ENCODE results near the gene PMEPA1. TPM values are rescaled to one million over a fixed set of nuclear protein-coding genes. Genes with fewer than 3 reads are reported as not detected.

Gene PMEPA1
- total and polyA plus RNA-seq, 4 donors = 0.61 to 1.5 (median 1.1) TPM

DNA sequence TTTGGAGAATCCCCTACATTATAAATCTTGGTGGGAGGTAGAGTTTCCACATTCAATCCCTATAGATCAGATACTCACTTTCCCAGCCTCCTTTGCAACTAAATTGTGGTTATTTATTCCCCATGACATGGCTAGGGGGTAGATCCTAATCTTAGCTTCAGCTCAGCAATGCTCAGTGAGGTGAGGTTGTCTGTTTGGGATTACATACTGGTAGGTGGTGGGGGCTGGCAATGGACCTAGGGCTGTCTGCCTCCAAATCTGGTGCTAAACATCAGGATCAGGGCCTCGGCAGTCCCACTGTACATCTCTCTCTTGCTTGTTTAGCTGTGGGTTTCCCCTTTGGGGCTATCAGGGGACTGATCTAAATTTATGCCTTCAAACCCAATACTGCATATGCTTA lies 45.8 kb upstream of the PMEPA1 start:
- Histone ChIP-seq H3K4me1 (ENCODE audit: control insufficient read depth in 4 of 4, insufficient read depth in 4 of 4, low read length in 3 of 4) (no peaks in the 10 kb centered on the region), H3K9me3 (ENCODE audit: control insufficient read depth in 4 of 4, low read length in 3 of 4) (peaks cover 3 to 14% (median 3%) of the 10 kb centered on the region in 4 donors), H3K4me3 (ENCODE audit: low read depth in 1 of 3, low read length in 3 of 3) (no peak overlapping the region), H3K27me3 (ENCODE audit: control insufficient read depth in 4 of 4, insufficient read depth in 4 of 4, low read length in 3 of 4) (no peaks in the 10 kb centered on the region), H3K36me3 (ENCODE audit: control insufficient read depth in 4 of 4, insufficient read depth in 3 of 4, low read depth in 1 of 4, low read length in 3 of 4) (no peaks in the 10 kb centered on the region), H3K9ac (ENCODE audit: low read depth in 1 of 2, low read length in 2 of 2) (no peak overlapping the region), H3K27ac (ENCODE audit: low read depth in 1 of 2, low read length in 2 of 2) (no peak overlapping the region)
- WGBS = 66% methylated on average over 1 of the region's 1 CpG
- TF ChIP-seq YY1 (IDR thresholded peaks at IDR 0.05) (no peak), NR2F2 (IDR thresholded peaks at IDR 0.05) (no peak), JUND (IDR thresholded peaks at IDR 0.05) (no peak), RXRA (IDR thresholded peaks at IDR 0.05) (no peak), TAF1 (conservative IDR thresholded peaks at IDR 0.05) (no peak), RAD21 (IDR thresholded peaks at IDR 0.05) (no peak), SP1 (IDR thresholded peaks at IDR 0.05) (no peak), GABPA (IDR thresholded peaks at IDR 0.05 in 1 of 2, conservative IDR thresholded peaks at IDR 0.05 in 1 of 2) (no peak)
- TF ChIP-seq, protein P1, sequence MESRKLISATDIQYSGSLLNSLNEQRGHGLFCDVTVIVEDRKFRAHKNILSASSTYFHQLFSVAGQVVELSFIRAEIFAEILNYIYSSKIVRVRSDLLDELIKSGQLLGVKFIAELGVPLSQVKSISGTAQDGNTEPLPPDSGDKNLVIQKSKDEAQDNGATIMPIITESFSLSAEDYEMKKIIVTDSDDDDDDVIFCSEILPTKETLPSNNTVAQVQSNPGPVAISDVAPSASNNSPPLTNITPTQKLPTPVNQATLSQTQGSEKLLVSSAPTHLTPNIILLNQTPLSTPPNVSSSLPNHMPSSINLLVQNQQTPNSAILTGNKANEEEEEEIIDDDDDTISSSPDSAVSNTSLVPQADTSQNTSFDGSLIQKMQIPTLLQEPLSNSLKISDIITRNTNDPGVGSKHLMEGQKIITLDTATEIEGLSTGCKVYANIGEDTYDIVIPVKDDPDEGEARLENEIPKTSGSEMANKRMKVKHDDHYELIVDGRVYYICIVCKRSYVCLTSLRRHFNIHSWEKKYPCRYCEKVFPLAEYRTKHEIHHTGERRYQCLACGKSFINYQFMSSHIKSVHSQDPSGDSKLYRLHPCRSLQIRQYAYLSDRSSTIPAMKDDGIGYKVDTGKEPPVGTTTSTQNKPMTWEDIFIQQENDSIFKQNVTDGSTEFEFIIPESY (IDR thresholded peaks at IDR 0.05) = no peak
- TF ChIP-seq, protein P2, sequence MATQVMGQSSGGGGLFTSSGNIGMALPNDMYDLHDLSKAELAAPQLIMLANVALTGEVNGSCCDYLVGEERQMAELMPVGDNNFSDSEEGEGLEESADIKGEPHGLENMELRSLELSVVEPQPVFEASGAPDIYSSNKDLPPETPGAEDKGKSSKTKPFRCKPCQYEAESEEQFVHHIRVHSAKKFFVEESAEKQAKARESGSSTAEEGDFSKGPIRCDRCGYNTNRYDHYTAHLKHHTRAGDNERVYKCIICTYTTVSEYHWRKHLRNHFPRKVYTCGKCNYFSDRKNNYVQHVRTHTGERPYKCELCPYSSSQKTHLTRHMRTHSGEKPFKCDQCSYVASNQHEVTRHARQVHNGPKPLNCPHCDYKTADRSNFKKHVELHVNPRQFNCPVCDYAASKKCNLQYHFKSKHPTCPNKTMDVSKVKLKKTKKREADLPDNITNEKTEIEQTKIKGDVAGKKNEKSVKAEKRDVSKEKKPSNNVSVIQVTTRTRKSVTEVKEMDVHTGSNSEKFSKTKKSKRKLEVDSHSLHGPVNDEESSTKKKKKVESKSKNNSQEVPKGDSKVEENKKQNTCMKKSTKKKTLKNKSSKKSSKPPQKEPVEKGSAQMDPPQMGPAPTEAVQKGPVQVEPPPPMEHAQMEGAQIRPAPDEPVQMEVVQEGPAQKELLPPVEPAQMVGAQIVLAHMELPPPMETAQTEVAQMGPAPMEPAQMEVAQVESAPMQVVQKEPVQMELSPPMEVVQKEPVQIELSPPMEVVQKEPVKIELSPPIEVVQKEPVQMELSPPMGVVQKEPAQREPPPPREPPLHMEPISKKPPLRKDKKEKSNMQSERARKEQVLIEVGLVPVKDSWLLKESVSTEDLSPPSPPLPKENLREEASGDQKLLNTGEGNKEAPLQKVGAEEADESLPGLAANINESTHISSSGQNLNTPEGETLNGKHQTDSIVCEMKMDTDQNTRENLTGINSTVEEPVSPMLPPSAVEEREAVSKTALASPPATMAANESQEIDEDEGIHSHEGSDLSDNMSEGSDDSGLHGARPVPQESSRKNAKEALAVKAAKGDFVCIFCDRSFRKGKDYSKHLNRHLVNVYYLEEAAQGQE (IDR thresholded peaks at IDR 0.05) = no peak
- no peak for DNase-seq (ENCODE audit: low spot score)

DNA sequence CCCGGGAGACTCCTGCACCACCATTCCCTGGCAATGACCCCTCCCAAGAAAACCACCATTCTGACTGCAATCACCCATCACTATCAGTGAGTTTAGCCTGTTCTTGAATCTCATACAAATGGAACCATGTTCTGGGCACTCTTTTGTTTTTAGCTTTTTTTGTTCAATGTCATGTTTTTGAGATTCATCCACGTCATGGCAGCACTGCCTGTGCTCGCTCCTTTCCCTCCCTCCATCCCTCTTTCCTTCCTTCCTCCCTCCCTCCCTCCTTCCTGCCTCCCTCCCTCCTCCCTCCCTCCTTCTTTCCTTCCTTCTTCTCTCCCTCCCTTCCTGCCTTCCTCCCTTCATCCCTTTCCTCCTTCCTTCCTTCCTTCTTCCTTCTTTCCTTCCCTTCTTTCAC lies 44.4 kb upstream of the PMEPA1 start:
- 72% methylated on average over 3 of the region's 3 CpGs for WGBS
- H3K36me3 ChIP-seq (ENCODE audit: control insufficient read depth in 4 of 4, insufficient read depth in 3 of 4, low read depth in 1 of 4, low read length in 3 of 4) = no peaks in the 10 kb centered on the region
- no peak overlapping the region for H3K4me3 ChIP-seq (ENCODE audit: low read depth in 1 of 3, low read length in 3 of 3)
- no peak for DNase-seq (ENCODE audit: low spot score)
- no peak for TF ChIP-seq SP1 (IDR thresholded peaks at IDR 0.05)
- TF ChIP-seq, protein P1 (IDR thresholded peaks at IDR 0.05) = no peak
- no peak for TF ChIP-seq HNF4G (IDR thresholded peaks at IDR 0.05)
- TF ChIP-seq GABPA (IDR thresholded peaks at IDR 0.05 in 1 of 2, conservative IDR thresholded peaks at IDR 0.05 in 1 of 2) = no peak
- no peak for TF ChIP-seq RXRA (IDR thresholded peaks at IDR 0.05)
- H3K27ac ChIP-seq (ENCODE audit: low read depth in 1 of 2, low read length in 2 of 2) = no peak overlapping the region
- peaks cover 3 to 14% (median 3%) of the 10 kb centered on the region in 4 donors for H3K9me3 ChIP-seq (ENCODE audit: control insufficient read depth in 4 of 4, low read length in 3 of 4)
- no peaks in the 10 kb centered on the region for H3K4me1 ChIP-seq (ENCODE audit: control insufficient read depth in 4 of 4, insufficient read depth in 4 of 4, low read length in 3 of 4)
- H3K27me3 ChIP-seq (ENCODE audit: control insufficient read depth in 4 of 4, insufficient read depth in 4 of 4, low read length in 3 of 4) = no peaks in the 10 kb centered on the region
- no peak overlapping the region for H3K9ac ChIP-seq (ENCODE audit: low read depth in 1 of 2, low read length in 2 of 2)
